RWPE2 (cell line): ENCODE data around the gene LRWD1.

ENCODE experiments used
- ATAC-seq: fragments of 200-7000 bp; cut with Tn5 transposase; 3 replicates; pipeline ENCODE4 v1.9.1; 2021; ENCODE audit warnings: low read depth
- DNase-seq: peaks from one replicate; pipeline ENCODE4 v3.0.0-alpha.2; 2020; ENCODE audit warnings: low spot score
- H3K27ac ChIP-seq: fragments of 450-650 bp; 2 replicates; pipeline ENCODE4 v1.5.1; 2017; ENCODE audit warnings: mild to moderate bottlenecking; ENCODE audit not compliant: poor library complexity, severe bottlenecking
- H3K27me3 ChIP-seq: fragments of 250-450 bp; sonication (Bioruptor Pico); 2 replicates; pipeline ENCODE4 v1.5.1; 2021; ENCODE audit warnings: mild to moderate bottlenecking, moderate library complexity; ENCODE audit not compliant: insufficient read depth, poor library complexity, severe bottlenecking
- H3K36me3 ChIP-seq: fragments of 250-450 bp; sonication (Bioruptor Pico); 2 replicates; pipeline ENCODE4 v1.5.1; 2020; ENCODE audit warnings: low read depth, mild to moderate bottlenecking, moderate library complexity
- H3K4me1 ChIP-seq: fragments of 250-450 bp; sonication (Bioruptor Pico); 2 replicates; pipeline ENCODE4 v1.5.1; 2021; ENCODE audit warnings: mild to moderate bottlenecking, moderate library complexity; ENCODE audit not compliant: insufficient read depth, poor library complexity, severe bottlenecking
- H3K4me3 ChIP-seq: fragments of 250-450 bp; sonication (Bioruptor Pico); 2 replicates; pipeline ENCODE4 v1.5.1; 2021; ENCODE audit warnings: mild to moderate bottlenecking, moderate library complexity; ENCODE audit not compliant: severe bottlenecking
- H3K9me3 ChIP-seq: fragments of 250-450 bp; sonication (Bioruptor Pico); 2 replicates; pipeline ENCODE4 v1.5.1; 2021; ENCODE audit warnings: mild to moderate bottlenecking, moderate library complexity; ENCODE audit not compliant: severe bottlenecking
- CTCF ChIP-seq: fragments of 450-650 bp; IDR thresholded peaks from one replicate; pipeline ENCODE4 v1.5.1; 2017; ENCODE audit warnings: mild to moderate bottlenecking, moderate library complexity; ENCODE audit not compliant: poor library complexity, severe bottlenecking

LRWD1 gene

DNA sequence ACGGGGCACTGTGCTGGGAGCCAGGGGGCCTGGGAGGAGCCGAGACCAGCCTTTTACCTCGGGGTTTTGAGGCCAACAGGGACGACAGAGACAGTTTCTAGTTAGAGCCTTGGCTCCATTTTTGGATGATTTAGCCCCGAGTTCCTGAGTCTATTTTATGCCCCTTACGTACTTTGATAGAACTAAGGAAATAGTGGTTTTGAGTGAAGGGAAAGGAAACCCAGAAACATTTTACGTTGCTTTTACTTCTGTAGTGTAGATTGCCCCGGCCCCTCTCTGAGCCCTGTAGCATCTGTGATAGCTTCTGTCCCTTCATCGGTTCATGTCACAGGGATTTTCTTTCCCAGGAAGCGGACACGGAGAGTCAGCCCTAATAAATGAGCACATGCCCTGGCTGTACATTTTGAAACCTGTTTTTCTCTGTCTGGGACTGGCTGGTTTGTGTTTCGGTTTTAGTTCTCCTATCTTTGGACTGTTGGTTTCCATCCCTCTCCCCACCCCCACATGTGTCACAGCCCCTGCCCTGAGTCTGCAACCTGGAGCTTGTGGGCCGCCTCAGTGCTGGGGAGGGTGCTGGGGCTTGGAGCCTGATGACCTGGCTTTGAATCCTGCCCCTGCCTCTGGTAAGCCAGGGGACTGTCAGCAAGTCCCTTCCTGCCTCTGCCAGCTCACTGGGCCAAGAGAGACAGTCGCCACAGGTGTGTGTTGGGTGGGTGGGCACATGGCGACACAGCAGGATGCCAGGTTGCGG, 38.3 kb upstream of the LRWD1 start:
- Histone ChIP-seq H3K4me3 (no peak overlapping the region), H3K36me3 (peaks cover 18% of the 10 kb centered on the region), H3K27me3 (no peaks in the 10 kb centered on the region), H3K27ac (no peak overlapping the region), H3K9me3 (no peaks in the 10 kb centered on the region), H3K4me1 (peaks cover 14% of the 10 kb centered on the region)
- no peak for TF ChIP-seq CTCF
- no peak for DNase-seq
- no peak for ATAC-seq

GRCh38 chr7:102427019-102427405, 37.8 kb upstream of the LRWD1 start:
- DNase-seq, result no peak
- Histone ChIP-seq H3K4me3 (no peak overlapping the region), H3K4me1 (peaks cover 14% of the 10 kb centered on the region), H3K36me3 (peaks cover 18% of the 10 kb centered on the region), H3K27ac (no peak overlapping the region), H3K9me3 (no peaks in the 10 kb centered on the region), H3K27me3 (no peaks in the 10 kb centered on the region)
- TF ChIP-seq CTCF, result no peak
- ATAC-seq, result no peak

- H3K36me3 ChIP-seq, result peaks cover 11% of the 10 kb centered on the region; the same call in 1 of the 2 replicates
- H3K4me3 ChIP-seq, result no peak overlapping the region
- DNase-seq, result no peak
- no peaks in the 10 kb centered on the region for H3K27me3 ChIP-seq
- ATAC-seq, result no peak
- no peak for TF ChIP-seq CTCF
- no peak overlapping the region for H3K27ac ChIP-seq
- no peaks in the 10 kb centered on the region for H3K9me3 ChIP-seq
- peaks cover 9% of the 10 kb centered on the region for H3K4me1 ChIP-seq
Measured at GRCh38 chr7:102429141-102429899, 35.5 kb upstream of the LRWD1 start.

DNA sequence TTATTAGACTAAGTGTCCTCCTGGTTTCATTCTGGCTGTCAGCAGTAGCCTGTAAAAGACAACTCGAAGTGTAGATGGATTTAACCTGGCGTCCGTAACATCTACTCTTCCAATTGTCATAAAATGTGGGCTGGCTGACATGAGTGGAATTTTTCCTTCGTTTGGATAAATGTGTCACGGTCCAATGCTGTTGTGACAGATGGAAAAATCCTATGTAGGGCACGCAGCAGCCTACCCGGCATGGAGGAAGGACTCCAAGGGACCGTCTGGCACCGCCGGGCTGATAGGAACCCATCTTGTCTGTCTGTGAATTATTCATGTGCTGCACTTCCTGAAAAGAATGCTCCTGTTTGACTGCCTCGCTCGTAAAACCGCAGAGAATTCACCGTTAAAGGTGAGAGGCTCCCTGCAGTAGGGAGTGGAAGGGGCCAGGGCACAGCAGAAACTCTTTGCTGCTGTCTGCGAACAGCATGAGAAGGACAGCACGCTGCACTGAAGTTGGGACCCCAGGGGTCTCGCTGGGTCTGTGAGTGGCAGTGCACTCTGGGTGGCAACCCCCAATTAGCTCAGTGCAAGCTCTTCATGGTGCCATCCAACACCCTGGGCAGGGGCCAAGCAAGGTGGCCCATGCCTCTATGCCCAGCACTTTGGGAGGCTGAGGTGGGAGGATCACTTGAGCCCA, 33.0 kb upstream of the LRWD1 start:
- H3K27ac ChIP-seq, result peak overlapping the region; percentile 0
- H3K36me3 ChIP-seq, result no peaks in the 10 kb centered on the region
- TF ChIP-seq CTCF, result no peak
- H3K4me1 ChIP-seq, result peaks cover 9% of the 10 kb centered on the region
- H3K4me3 ChIP-seq, result no peak overlapping the region
- H3K9me3 ChIP-seq, result no peaks in the 10 kb centered on the region
- DNase-seq (no peak), ATAC-seq (0 out of 3 replicates have a peak, but pooled peaks have one; percentile 11)
- H3K27me3 ChIP-seq, result no peaks in the 10 kb centered on the region
